G401 (cell line): Measurements from ENCODE around the gene SH2B2. TPM values are rescaled to one million over a fixed set of nuclear protein-coding genes. Genes with fewer than 3 reads are reported as not detected.
"Not testable (repeated sequence)": the region's sequence is repeated elsewhere in the genome, so short reads cannot be mapped to it uniquely, and the experiment has no call there.

Source experiments
- DNase-seq: peaks from one replicate; pipeline ENCODE4 v3.0.0-alpha.2; 2015; ENCODE audit warnings: low spot score
- in situ Hi-C: cut with HindIII; loops from 2 replicates; pipeline ENCODE4 v1.10.0; 2016; ENCODE audit warnings: low sequenced_read_pairs, mixed read lengths
- total RNA-seq: library from RNA; depleted of rRNA; stranded (reverse); fragments of >200 nt; shearing (Covaris generic); gene quantifications from 2 replicates; pipeline ENCODE4 v1.2.3, GENCODE V29; 2014

SH2B2 gene
- total RNA-seq, 1 experiment from 2014 or later = 31.6 TPM

- in situ Hi-C loops = no loop called here
- DNase-seq = no peak
Measured at GRCh38 chr7:102300643-102301221, 14.1 kb downstream of the SH2B2 start.

- DNase-seq, in situ Hi-C loops: not testable (repeated sequence)
Measured at GRCh38 chr7:102301367-102301766, 14.7 kb downstream of the SH2B2 start.

- no peak for DNase-seq
- in situ Hi-C loops = no loop called here
Measured at GRCh38 chr7:102302025-102302424, 15.4 kb downstream of the SH2B2 start.

- in situ Hi-C loops = no loop called here
Measured at GRCh38 chr7:102303669-102304422, 17.2 kb downstream of the SH2B2 start.

GRCh38 chr7:102304668-102305067 lies 18.0 kb downstream of the SH2B2 start:
- in situ Hi-C loops = no loop called here
- DNase-seq = peak; percentile 66

More at GRCh38 chr7:102303669-102304422, 17.2 kb downstream of the SH2B2 start:
- DNase-seq = no peak

GRCh38 chr7:102305414-102306268 lies 19.0 kb downstream of the SH2B2 start:
- in situ Hi-C loops = no loop called here
- DNase-seq = no peak

GRCh38 chr7:102306916-102307677 lies 20.4 kb downstream of the SH2B2 start:
- no peak for DNase-seq
- in situ Hi-C loops = no loop called here

- peak; percentile 55 for DNase-seq
- in situ Hi-C loops = no loop called here
Measured at GRCh38 chr7:102310414-102310815, 23.7 kb downstream of the SH2B2 start.

- in situ Hi-C loops = no loop called here
- no peak for DNase-seq
Measured at GRCh38 chr7:102312317-102312716, 25.6 kb downstream of the SH2B2 start.

- in situ Hi-C loops = no loop called here
- DNase-seq = no peak
Measured at GRCh38 chr7:102313997-102314780, 27.5 kb downstream of the SH2B2 start.

GRCh38 chr7:102317231-102318059 lies 30.8 kb downstream of the SH2B2 start:
- DNase-seq = no peak
- in situ Hi-C loops = no loop called here

GRCh38 chr7:102318482-102318971 lies 31.9 kb downstream of the SH2B2 start:
- no peak for DNase-seq
- in situ Hi-C loops = no loop called here

- DNase-seq = no peak
- in situ Hi-C loops = no loop called here
Measured at GRCh38 chr7:102319671-102320070, 33.0 kb downstream of the SH2B2 start.

- in situ Hi-C loops = no loop called here
- DNase-seq = no peak
Measured at GRCh38 chr7:102320181-102320580, 33.5 kb downstream of the SH2B2 start.

- no peak for DNase-seq
- in situ Hi-C loops = no loop called here
Measured at GRCh38 chr7:102320601-102321350, 34.1 kb downstream of the SH2B2 start.

- DNase-seq = no peak
- in situ Hi-C loops = no loop called here
Measured at GRCh38 chr7:102321351-102322201, 34.9 kb downstream of the SH2B2 start.
